GM12801 (cell line): ENCODE data around the gene RPL38.

ENCODE experiments used
- CTCF ChIP-seq: IDR thresholded peaks from one replicate; pipeline ENCODE4 v1.5.1; 2011; ENCODE audit warnings: control low read depth; ENCODE audit not compliant: insufficient read length; ENCODE audit errors: extremely low read depth

Gene RPL38

GRCh38 chr17:74212209-74212912 lies 8.9 kb downstream of the RPL38 start:
- TF ChIP-seq CTCF = no peak

GRCh38 chr17:74212913-74213791 lies 9.7 kb downstream of the RPL38 start, which contains the start of gene TTYH2:
Gene TTYH2 (plus strand): TSS chr17:74213571. CDS start chr17:74213588, 17 bp downstream.
- no peak for TF ChIP-seq CTCF

GRCh38 chr17:74213861-74214391 lies 10.4 kb downstream of the RPL38 start:
- TF ChIP-seq CTCF = no peak

GRCh38 chr17:74214484-74215341 lies 11.2 kb downstream of the RPL38 start:
- no peak for TF ChIP-seq CTCF

GRCh38 chr17:74215342-74215727 lies 11.9 kb downstream of the RPL38 start:
- no peak for TF ChIP-seq CTCF

GRCh38 chr17:74216505-74216904 lies 13.0 kb downstream of the RPL38 start:
- no peak for TF ChIP-seq CTCF
